ENCODE results near the gene LAMTOR1. TPM values are rescaled to one million over a fixed set of nuclear protein-coding genes. Genes with fewer than 3 reads are reported as not detected.

Gene LAMTOR1
- 74.4 and 74.6 TPM in 2 replicates for polyA plus RNA-seq (2013)

- Histone ChIP-seq H2BK5ac (ENCODE audit: low read depth, low read length, poor library complexity) (peak within 1 kb of the TSS; percentile 88), H2BK12ac (ENCODE audit: low read length) (peak within 1 kb of the TSS; percentile 55), H2BK120ac (ENCODE audit: insufficient read depth, low read length, poor library complexity) (peak within 1 kb of the TSS; percentile 92), H3K9ac (ENCODE audit: low read length) (peak within 1 kb of the TSS; percentile 99), H3K14ac (ENCODE audit: low read length) (peak within 1 kb of the TSS; percentile 95), H3K9me3 (ENCODE audit: insufficient read depth, low read depth, low read length) (no peaks in the 10 kb centered on the region), H3K36me3 (ENCODE audit: control insufficient read depth in 1 of 2, insufficient read depth in 2 of 2, low read length in 2 of 2) (peaks cover 19 to 24% of the 10 kb centered on the region in 2 experiments), H2AFZ (ENCODE audit: insufficient read depth, low read length, poor library complexity) (peak within 1 kb of the TSS; percentile 84), H3K4me1 (ENCODE audit: control insufficient read depth in 1 of 2, insufficient read depth in 2 of 2, low read length in 2 of 2) (peaks cover 11 to 19% of the 10 kb centered on the region in 2 experiments), H2AK5ac (ENCODE audit: low read length) (peak within 1 kb of the TSS; percentile 81), H3K79me1 (ENCODE audit: low read length) (peaks cover 12% of the 10 kb centered on the region), H3K18ac (ENCODE audit: low read length) (peak within 1 kb of the TSS; percentile 92), H3K27me3 (ENCODE audit: insufficient read depth, low read length) (no peaks in the 10 kb centered on the region), H3K4me3 (ENCODE audit: low read depth, low read length) (peak within 1 kb of the TSS; percentile 93), H3K4me2 (ENCODE audit: low read length) (peak within 1 kb of the TSS; percentile 70), H3K79me2 (ENCODE audit: control insufficient read depth, insufficient read depth, low read length, poor library complexity) (peaks cover 11% of the 10 kb centered on the region), H4K91ac (ENCODE audit: low read depth, low read length) (peak within 1 kb of the TSS; percentile 99), H4K8ac (ENCODE audit: low read depth, low read length) (peak within 1 kb of the TSS; percentile 97), H4K12ac (ENCODE audit: low read depth, low read length) (peak within 1 kb of the TSS; percentile 90), H3K23ac (ENCODE audit: low read length) (no peak within 1 kb of the TSS), H3K27ac (ENCODE audit: low read depth, low read length) (peak within 1 kb of the TSS; percentile 92), H3K4ac (ENCODE audit: low read depth, low read length) (peak within 1 kb of the TSS; percentile 87)
- WGBS (ENCODE audit: extremely low coverage, insufficient coverage, insufficient read length), result no CpG with 5 or more reads among the region's 64 CpGs
- DNase-seq, result peak; percentile 99 to 100
These were observed at the start of gene LAMTOR1 for GRCh38 chr11:72102946-72103753. Gene LAMTOR1, minus strand, starts transcription at chr11:72103297. Its CDS starts 73 bp downstream, at chr11:72103224.

GRCh38 chr11:72150882-72151281 lies 47.8 kb upstream of the LAMTOR1 start:
- H3K4me1 ChIP-seq (ENCODE audit: control insufficient read depth in 1 of 2, insufficient read depth in 2 of 2, low read length in 2 of 2), result no peaks in the 10 kb centered on the region
- WGBS (ENCODE audit: extremely low coverage, insufficient coverage, insufficient read length), result no CpG with 5 or more reads among the region's 4 CpGs
- no peak overlapping the region for H2BK120ac ChIP-seq (ENCODE audit: insufficient read depth, low read length, poor library complexity)
- no peak for DNase-seq
- H3K23ac ChIP-seq (ENCODE audit: low read length), result no peak overlapping the region
- H2BK5ac ChIP-seq (ENCODE audit: low read depth, low read length, poor library complexity), result no peak overlapping the region
- H2AFZ ChIP-seq (ENCODE audit: insufficient read depth, low read length, poor library complexity), result no peak overlapping the region
- H2AK5ac ChIP-seq (ENCODE audit: low read length), result no peak overlapping the region
- no peak overlapping the region for H4K91ac ChIP-seq (ENCODE audit: low read depth, low read length)
- no peak overlapping the region for H3K9ac ChIP-seq (ENCODE audit: low read length)
- H3K4me2 ChIP-seq (ENCODE audit: low read length), result no peak overlapping the region
- H3K14ac ChIP-seq (ENCODE audit: low read length), result no peak overlapping the region
- no peaks in the 10 kb centered on the region for H3K9me3 ChIP-seq (ENCODE audit: insufficient read depth, low read depth, low read length)
- H3K4ac ChIP-seq (ENCODE audit: low read depth, low read length), result no peak overlapping the region
- H3K4me3 ChIP-seq (ENCODE audit: low read depth, low read length), result no peak overlapping the region
- H3K18ac ChIP-seq (ENCODE audit: low read length), result no peak overlapping the region
- no peaks in the 10 kb centered on the region for H3K27me3 ChIP-seq (ENCODE audit: insufficient read depth, low read length)
- H4K8ac ChIP-seq (ENCODE audit: low read depth, low read length), result no peak overlapping the region
- no peaks in the 10 kb centered on the region for H3K79me2 ChIP-seq (ENCODE audit: control insufficient read depth, insufficient read depth, low read length, poor library complexity)
- no peak overlapping the region for H4K12ac ChIP-seq (ENCODE audit: low read depth, low read length)
- H3K79me1 ChIP-seq (ENCODE audit: low read length), result no peaks in the 10 kb centered on the region
- no peaks in the 10 kb centered on the region for H3K36me3 ChIP-seq (ENCODE audit: control insufficient read depth in 1 of 2, insufficient read depth in 2 of 2, low read length in 2 of 2)
- H3K27ac ChIP-seq (ENCODE audit: low read depth, low read length), result no peak overlapping the region
- no peak overlapping the region for H2BK12ac ChIP-seq (ENCODE audit: low read length)

- DNase-seq, result no peak
- H2BK12ac ChIP-seq (ENCODE audit: low read length), result no peak overlapping the region
- no peak overlapping the region for H3K4me2 ChIP-seq (ENCODE audit: low read length)
- H2BK5ac ChIP-seq (ENCODE audit: low read depth, low read length, poor library complexity), result no peak overlapping the region
- H3K79me1 ChIP-seq (ENCODE audit: low read length), result no peaks in the 10 kb centered on the region
- H3K14ac ChIP-seq (ENCODE audit: low read length), result no peak overlapping the region
- no peaks in the 10 kb centered on the region for H3K9me3 ChIP-seq (ENCODE audit: insufficient read depth, low read depth, low read length)
- H3K4me3 ChIP-seq (ENCODE audit: low read depth, low read length), result no peak overlapping the region
- H2AFZ ChIP-seq (ENCODE audit: insufficient read depth, low read length, poor library complexity), result no peak overlapping the region
- H3K23ac ChIP-seq (ENCODE audit: low read length), result no peak overlapping the region
- H4K8ac ChIP-seq (ENCODE audit: low read depth, low read length), result no peak overlapping the region
- no peak overlapping the region for H3K9ac ChIP-seq (ENCODE audit: low read length)
- H3K18ac ChIP-seq (ENCODE audit: low read length), result no peak overlapping the region
- H4K12ac ChIP-seq (ENCODE audit: low read depth, low read length), result no peak overlapping the region
- no peak overlapping the region for H3K27ac ChIP-seq (ENCODE audit: low read depth, low read length)
- H3K79me2 ChIP-seq (ENCODE audit: control insufficient read depth, insufficient read depth, low read length, poor library complexity), result no peaks in the 10 kb centered on the region
- no peaks in the 10 kb centered on the region for H3K4me1 ChIP-seq (ENCODE audit: control insufficient read depth in 1 of 2, insufficient read depth in 2 of 2, low read length in 2 of 2)
- no CpG with 5 or more reads among the region's 2 CpGs for whole genome bisulfite sequencing (ENCODE audit: extremely low coverage, insufficient coverage, insufficient read length)
- H3K36me3 ChIP-seq (ENCODE audit: control insufficient read depth in 1 of 2, insufficient read depth in 2 of 2, low read length in 2 of 2), result no peaks in the 10 kb centered on the region
- no peak overlapping the region for H3K4ac ChIP-seq (ENCODE audit: low read depth, low read length)
- no peak overlapping the region for H2AK5ac ChIP-seq (ENCODE audit: low read length)
- H4K91ac ChIP-seq (ENCODE audit: low read depth, low read length), result no peak overlapping the region
- no peaks in the 10 kb centered on the region for H3K27me3 ChIP-seq (ENCODE audit: insufficient read depth, low read length)
- H2BK120ac ChIP-seq (ENCODE audit: insufficient read depth, low read length, poor library complexity), result no peak overlapping the region
These were observed 43.5 kb upstream of the LAMTOR1 start for GRCh38 chr11:72146625-72147024.

GRCh38 chr11:72144807-72145565 lies 41.9 kb upstream of the LAMTOR1 start:
- H2AK5ac ChIP-seq (ENCODE audit: low read length), result no peak overlapping the region
- no peak overlapping the region for H4K8ac ChIP-seq (ENCODE audit: low read depth, low read length)
- no peak overlapping the region for H3K14ac ChIP-seq (ENCODE audit: low read length)
- H3K18ac ChIP-seq (ENCODE audit: low read length), result no peak overlapping the region
- no peak overlapping the region for H2BK120ac ChIP-seq (ENCODE audit: insufficient read depth, low read length, poor library complexity)
- DNase-seq, result peak; percentile 86 to 95
- no peaks in the 10 kb centered on the region for H3K9me3 ChIP-seq (ENCODE audit: insufficient read depth, low read depth, low read length)
- no peaks in the 10 kb centered on the region for H3K79me1 ChIP-seq (ENCODE audit: low read length)
- no peak overlapping the region for H4K12ac ChIP-seq (ENCODE audit: low read depth, low read length)
- no peak overlapping the region for H2BK12ac ChIP-seq (ENCODE audit: low read length)
- H3K4me3 ChIP-seq (ENCODE audit: low read depth, low read length), result no peak overlapping the region
- WGBS (ENCODE audit: extremely low coverage, insufficient coverage, insufficient read length), result no CpG with 5 or more reads among the region's 4 CpGs
- H2AFZ ChIP-seq (ENCODE audit: insufficient read depth, low read length, poor library complexity), result no peak overlapping the region
- H3K23ac ChIP-seq (ENCODE audit: low read length), result no peak overlapping the region
- no peak overlapping the region for H4K91ac ChIP-seq (ENCODE audit: low read depth, low read length)
- H3K27ac ChIP-seq (ENCODE audit: low read depth, low read length), result no peak overlapping the region
- no peak overlapping the region for H3K4ac ChIP-seq (ENCODE audit: low read depth, low read length)
- H3K4me1 ChIP-seq (ENCODE audit: control insufficient read depth in 1 of 2, insufficient read depth in 2 of 2, low read length in 2 of 2), result no peaks in the 10 kb centered on the region
- no peak overlapping the region for H2BK5ac ChIP-seq (ENCODE audit: low read depth, low read length, poor library complexity)
- H3K36me3 ChIP-seq (ENCODE audit: control insufficient read depth in 1 of 2, insufficient read depth in 2 of 2, low read length in 2 of 2), result no peaks in the 10 kb centered on the region
- H3K79me2 ChIP-seq (ENCODE audit: control insufficient read depth, insufficient read depth, low read length, poor library complexity), result no peaks in the 10 kb centered on the region
- no peaks in the 10 kb centered on the region for H3K27me3 ChIP-seq (ENCODE audit: insufficient read depth, low read length)
- H3K4me2 ChIP-seq (ENCODE audit: low read length), result no peak overlapping the region
- no peak overlapping the region for H3K9ac ChIP-seq (ENCODE audit: low read length)

Measured in trophoblast cell (in vitro differentiated cells and primary cell).